Small intestine (tissue), 16 donors: Measurements from ENCODE around the gene GATAD1. TPM values are rescaled to one million over a fixed set of nuclear protein-coding genes. Genes with fewer than 3 reads are reported as not detected.

ENCODE experiments used
- DNase-seq, 2 donors: peaks; one replicate each; pipeline versions ENCODE4 v3.0.0 to v3.0.0-alpha.2; 2013
- FAIRE-seq: peaks from 2 replicates; lab custom pipeline; 2012; peaks lifted over from hg19 to GRCh38; lab: Jason Lieb, UNC
- H3K27ac ChIP-seq, 3 donors: one replicate each; pipeline ENCODE4 v1.5.1; 2013; ENCODE audit warnings: low read length in 2 of 3, mild to moderate bottlenecking in 2 of 3, control low read depth in 1 of 3, inconsistent platforms in 1 of 3, low read depth in 1 of 3, moderate library complexity in 1 of 3
- H3K27me3 ChIP-seq, 3 donors: one replicate each; pipeline ENCODE4 v1.6.1; 2013; ENCODE audit warnings: low read length in 3 of 3, inconsistent platforms in 1 of 3; ENCODE audit not compliant: control insufficient read depth in 3 of 3, insufficient read depth in 3 of 3
- H3K36me3 ChIP-seq, 3 donors: one replicate each; pipeline ENCODE4 v1.6.1; 2013; ENCODE audit warnings: low read length in 3 of 3, inconsistent platforms in 1 of 3, low read depth in 1 of 3, mild to moderate bottlenecking in 1 of 3, moderate library complexity in 1 of 3; ENCODE audit not compliant: control insufficient read depth in 3 of 3, insufficient read depth in 2 of 3
- H3K4me1 ChIP-seq, 3 donors: one replicate each; pipeline ENCODE4 v1.6.1; 2013; ENCODE audit warnings: low read length in 2 of 3, inconsistent platforms in 1 of 3, low read depth in 1 of 3, mild to moderate bottlenecking in 1 of 3, moderate library complexity in 1 of 3; ENCODE audit not compliant: control insufficient read depth in 3 of 3, insufficient read depth in 2 of 3
- H3K4me3 ChIP-seq, 3 donors: one replicate each; pipeline ENCODE4 v1.5.1; 2013; ENCODE audit warnings: low read length in 3 of 3, control low read depth in 1 of 3, inconsistent platforms in 1 of 3, low read depth in 1 of 3, mild to moderate bottlenecking in 1 of 3, moderate library complexity in 1 of 3
- H3K9me3 ChIP-seq, 2 donors: one replicate each; pipeline ENCODE4 v1.6.1; 2013; ENCODE audit warnings: low read depth in 1 of 2, low read length in 1 of 2; ENCODE audit not compliant: control insufficient read depth in 2 of 2, insufficient read depth in 1 of 2
- WGBS, 3 donors: extraction: QIAGEN DNeasy Blood & Tissue Kit; methylation state at CpG; one replicate each; pipeline ENCODE4 v1.1.7; 2013; 5-methylcytosine and 5-hydroxymethylcytosine counted together
- long read RNA-seq, 10 donors: transcript quantifications; one replicate each; lab custom pipeline, GENCODE V29; 2026
- polyA plus RNA-seq, 4 donors: library from polyadenylated mRNA; stranded (reverse) in 3 of 4; unstranded in 1 of 4; fragments of 200-250 nt in 3 of 4; fragments of 120-200 nt in 1 of 4; gene quantifications; one replicate each; pipeline versions ENCODE4 v1.2.1 to v1.2.3, GENCODE V29; 2013
- donor health status: healthy with polysubstance abuse.
- donor health status: control.
- donor health status: control.
- donor health status: Bipolar disorder and iron deficiency.
- donor health status: healthy.

GATAD1 gene, protein sequence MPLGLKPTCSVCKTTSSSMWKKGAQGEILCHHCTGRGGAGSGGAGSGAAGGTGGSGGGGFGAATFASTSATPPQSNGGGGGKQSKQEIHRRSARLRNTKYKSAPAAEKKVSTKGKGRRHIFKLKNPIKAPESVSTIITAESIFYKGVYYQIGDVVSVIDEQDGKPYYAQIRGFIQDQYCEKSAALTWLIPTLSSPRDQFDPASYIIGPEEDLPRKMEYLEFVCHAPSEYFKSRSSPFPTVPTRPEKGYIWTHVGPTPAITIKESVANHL
- 10 to 100 TPM; 13.6 to 74.6 (median 15.5) TPM for polyA plus RNA-seq
- long read RNA-seq, donor 1, transcript GATAD1-201 (5 exons, 3,962 nt), result major isoform, 15 of 47 reads
- long read RNA-seq, donor 1, transcript GATAD1-203 (3 exons, 2,017 nt), result minor isoform, 11 of 47 reads
- long read RNA-seq, donor 1, transcript GATAD1-202 (2 exons, 797 nt), result minor isoform, 5 of 47 reads
- long read RNA-seq, donor 1, partial matches to known transcripts, result 11 of 47 reads
- long read RNA-seq, donor 1, other reads (novel, unspliced or antisense), result 0 of 47 reads
- long read RNA-seq, donor 2, partial matches to known transcripts, result 0 of 7 reads
- long read RNA-seq, donor 2, other reads (novel, unspliced or antisense), result 0 of 7 reads
- long read RNA-seq, donor 3, transcript GATAD1-201 (5 exons, 3,962 nt), result major isoform, 9 of 16 reads
- long read RNA-seq, donor 3, partial matches to known transcripts, result 0 of 16 reads
- long read RNA-seq, donor 3, other reads (novel, unspliced or antisense), result 0 of 16 reads
- long read RNA-seq, donor 4, partial matches to known transcripts, result 0 of 2 reads
- long read RNA-seq, donor 4, other reads (novel, unspliced or antisense), result 0 of 2 reads
- long read RNA-seq, donor 5, partial matches to known transcripts, result 0 of 7 reads
- long read RNA-seq, donor 5, other reads (novel, unspliced or antisense), result 0 of 7 reads
- long read RNA-seq, donor 6, transcript GATAD1-201 (5 exons, 3,962 nt), result major isoform, 6 of 13 reads
- long read RNA-seq, donor 6, partial matches to known transcripts, result 0 of 13 reads
- long read RNA-seq, donor 6, other reads (novel, unspliced or antisense), result 0 of 13 reads
- long read RNA-seq, donor 7, transcript GATAD1-201 (5 exons, 3,962 nt), result major isoform, 12 of 31 reads
- long read RNA-seq, donor 7, transcript GATAD1-203 (3 exons, 2,017 nt), result minor isoform, 7 of 31 reads
- long read RNA-seq, donor 7, partial matches to known transcripts, result 8 of 31 reads
- long read RNA-seq, donor 7, other reads (novel, unspliced or antisense), result 0 of 31 reads
- long read RNA-seq, donor 8, partial matches to known transcripts, result 0 of 1 reads
- long read RNA-seq, donor 8, other reads (novel, unspliced or antisense), result 0 of 1 reads
- long read RNA-seq, donor 9, partial matches to known transcripts, result 0 of 6 reads
- long read RNA-seq, donor 9, other reads (novel, unspliced or antisense), result 0 of 6 reads
- long read RNA-seq, donor 10, transcript GATAD1-201 (5 exons, 3,962 nt), result major isoform, 5 of 12 reads
- long read RNA-seq, donor 10, partial matches to known transcripts, result 0 of 12 reads
- long read RNA-seq, donor 10, other reads (novel, unspliced or antisense), result 0 of 12 reads

DNA sequence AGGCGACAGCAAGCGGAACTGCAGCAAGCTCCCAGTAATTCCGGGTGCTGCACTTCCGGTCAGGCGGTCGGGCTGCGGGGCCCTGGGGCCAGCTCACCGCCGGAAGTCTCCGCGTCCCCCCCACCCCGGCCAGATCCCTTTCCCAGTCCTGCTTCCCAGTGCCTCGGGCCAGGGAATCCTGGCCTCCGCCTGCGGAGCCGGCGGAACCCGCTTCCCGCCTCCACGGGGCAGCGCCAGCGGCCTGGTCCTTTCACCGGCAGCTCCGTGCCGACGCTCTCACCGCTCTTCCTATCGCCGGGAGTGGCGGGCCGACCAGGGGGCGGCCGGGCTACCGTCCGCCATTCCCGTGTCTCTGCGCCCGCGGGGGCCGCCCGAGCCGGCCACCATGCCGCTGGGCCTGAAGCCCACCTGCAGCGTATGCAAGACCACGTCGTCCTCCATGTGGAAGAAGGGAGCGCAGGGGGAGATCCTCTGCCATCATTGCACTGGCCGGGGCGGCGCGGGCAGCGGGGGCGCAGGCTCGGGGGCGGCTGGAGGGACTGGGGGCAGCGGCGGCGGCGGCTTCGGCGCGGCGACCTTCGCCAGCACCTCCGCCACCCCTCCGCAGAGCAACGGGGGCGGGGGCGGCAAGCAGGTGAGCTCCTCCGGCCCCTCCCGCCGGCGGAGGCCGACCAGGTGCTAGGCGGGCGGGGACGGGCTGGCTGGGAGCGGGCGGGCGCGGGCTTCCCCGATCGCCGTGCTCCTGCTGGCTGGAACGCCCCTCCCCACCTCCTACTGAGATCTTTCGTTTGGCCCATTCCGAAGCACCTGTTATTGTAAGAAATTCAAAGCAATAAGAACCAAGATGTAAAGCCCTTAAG lies at the start of gene GATAD1:
Gene GATAD1 (plus strand): TSS at position 138 of the 860 bp plus-strand sequence. CDS start 248 bp downstream, at position 386.
- no peaks in the 10 kb centered on the region for H3K27me3 ChIP-seq
- FAIRE-seq (no peak), DNase-seq (peak; percentile 91 to 95)
- peak within 1 kb of the TSS; percentile 80 to 98 (median 95) for H3K4me3 ChIP-seq
- peaks cover 1 to 12% (median 2%) of the 10 kb centered on the region in 3 donors for H3K4me1 ChIP-seq
- WGBS, 3 donors, result 0 to 1% (median 0%) methylated on average over 74 to 87 of the region's 87 CpGs
- H3K36me3 ChIP-seq, result peaks cover 0 to 7% (median 5%) of the 10 kb centered on the region in 3 donors
- peaks cover 0 to under 1% of the 10 kb centered on the region in 2 donors for H3K9me3 ChIP-seq
- H3K27ac ChIP-seq, result peak within 1 kb of the TSS; percentile 95 to 99 (median 98)

- Histone ChIP-seq H3K4me3 (no peak overlapping the region), H3K9me3 (no peaks in the 10 kb centered on the region), H3K27me3 (no peaks in the 10 kb centered on the region), H3K4me1 (peaks cover 0 to 3% (median 0%) of the 10 kb centered on the region in 3 donors), H3K36me3 (peaks cover 3 to 18% (median 13%) of the 10 kb centered on the region in 3 donors), H3K27ac (no peak overlapping the region)
- WGBS, 3 donors, result 94 to 97% (median 95%) methylated on average over 6 of the region's 6 CpGs
- no peak for DNase-seq
- FAIRE-seq, result no peak
Observed at GRCh38 chr7:92397542-92397941, 49.7 kb upstream of the GATAD1 start.

DNA sequence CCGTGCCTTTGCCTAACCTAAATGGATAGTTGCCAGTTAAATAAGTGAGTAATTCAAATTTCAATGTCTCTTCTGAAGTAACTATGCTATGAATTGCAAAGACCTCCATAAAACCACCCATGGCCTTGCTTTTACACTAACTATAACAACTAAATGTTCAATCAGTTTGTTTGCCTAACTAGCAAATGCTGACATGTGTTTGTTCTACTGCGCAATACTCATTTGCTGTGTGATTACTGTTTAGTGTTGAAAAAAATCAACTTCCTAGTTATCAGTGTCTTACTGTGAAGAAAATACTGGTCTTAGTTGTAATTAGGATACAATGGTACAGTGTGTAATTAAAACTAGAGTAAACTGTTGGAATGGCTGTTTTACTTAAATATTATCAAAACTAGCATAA lies 47.3 kb upstream of the GATAD1 start:
- DNase-seq (no peak), FAIRE-seq (no peak)
- Histone ChIP-seq H3K4me1 (peaks cover 0 to 23% (median 0%) of the 10 kb centered on the region in 3 donors), H3K4me3 (no peak overlapping the region), H3K36me3 (peaks cover 3 to 22% (median 13%) of the 10 kb centered on the region in 3 donors), H3K27ac (no peak overlapping the region), H3K9me3 (no peaks in the 10 kb centered on the region), H3K27me3 (no peaks in the 10 kb centered on the region)
- WGBS, 3 donors, result 96 to 99% (median 99%) methylated on average over 2 of the region's 2 CpGs

DNA sequence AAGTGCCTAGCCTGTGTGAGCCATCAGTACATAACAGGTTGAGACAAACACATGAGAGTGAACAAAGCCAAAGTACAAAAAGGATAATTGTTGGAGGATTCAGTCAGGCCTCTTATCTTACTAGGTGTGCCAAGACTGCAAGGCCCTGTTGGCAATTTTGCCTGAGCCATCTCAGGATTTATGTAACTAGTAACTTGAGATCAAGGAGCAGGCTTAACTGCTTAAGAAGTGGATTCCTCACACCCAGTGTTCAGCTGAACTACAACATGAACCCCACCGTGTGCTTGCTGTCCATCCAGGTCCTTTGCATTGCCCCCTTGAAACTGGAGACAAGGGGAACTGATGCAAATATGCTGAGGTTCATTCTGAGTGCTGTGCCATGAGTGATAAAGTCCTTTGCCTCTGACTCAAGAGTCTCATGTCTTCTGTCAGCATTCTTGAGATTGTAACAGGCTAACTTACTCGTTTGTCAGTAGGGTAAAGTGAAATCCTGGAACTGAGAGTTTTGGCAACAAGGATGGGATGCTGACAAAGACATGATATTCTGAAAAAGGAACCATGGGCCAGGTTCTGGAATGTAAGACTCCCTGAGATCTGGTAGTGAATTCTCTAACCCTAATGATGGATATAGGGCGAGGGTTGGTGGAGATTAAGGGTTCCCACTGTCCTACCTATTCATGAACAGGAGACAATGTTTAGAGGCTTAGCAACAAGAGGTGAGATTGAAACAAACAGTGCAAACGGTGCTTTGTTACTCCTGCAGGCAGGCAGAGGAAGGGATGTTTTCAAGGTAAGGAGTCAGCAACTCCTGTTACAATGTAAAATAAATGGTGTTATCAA lies 44.1 kb upstream of the GATAD1 start:
- H3K9me3 ChIP-seq, result no peaks in the 10 kb centered on the region
- 48 to 59% (median 57%) methylated on average over 4 of the region's 4 CpGs for WGBS, 3 donors
- no peaks in the 10 kb centered on the region for H3K27me3 ChIP-seq
- DNase-seq, result peak; percentile 73 to 74
- H3K4me3 ChIP-seq, result no peak overlapping the region
- peaks cover 2 to 12% (median 7%) of the 10 kb centered on the region in 3 donors for H3K36me3 ChIP-seq
- FAIRE-seq, result no peak
- peaks cover 0 to 23% (median 0%) of the 10 kb centered on the region in 3 donors for H3K4me1 ChIP-seq
- H3K27ac ChIP-seq, result peak overlapping the region in 1 of 3 donors; percentile 64

GRCh38 chr7:92403760-92404074 lies 43.6 kb upstream of the GATAD1 start:
- 80 to 93% (median 92%) methylated on average over 6 of the region's 6 CpGs for WGBS, 3 donors
- no peaks in the 10 kb centered on the region for H3K27me3 ChIP-seq
- H3K9me3 ChIP-seq, result no peaks in the 10 kb centered on the region
- H3K4me3 ChIP-seq, result no peak overlapping the region
- no peak for FAIRE-seq
- H3K4me1 ChIP-seq, result peaks cover 0 to 23% (median 0%) of the 10 kb centered on the region in 3 donors
- H3K27ac ChIP-seq, result peak overlapping the region in 1 of 3 donors; percentile 64
- DNase-seq, result no peak
- peaks cover 0 to 7% (median 3%) of the 10 kb centered on the region in 3 donors for H3K36me3 ChIP-seq

DNA sequence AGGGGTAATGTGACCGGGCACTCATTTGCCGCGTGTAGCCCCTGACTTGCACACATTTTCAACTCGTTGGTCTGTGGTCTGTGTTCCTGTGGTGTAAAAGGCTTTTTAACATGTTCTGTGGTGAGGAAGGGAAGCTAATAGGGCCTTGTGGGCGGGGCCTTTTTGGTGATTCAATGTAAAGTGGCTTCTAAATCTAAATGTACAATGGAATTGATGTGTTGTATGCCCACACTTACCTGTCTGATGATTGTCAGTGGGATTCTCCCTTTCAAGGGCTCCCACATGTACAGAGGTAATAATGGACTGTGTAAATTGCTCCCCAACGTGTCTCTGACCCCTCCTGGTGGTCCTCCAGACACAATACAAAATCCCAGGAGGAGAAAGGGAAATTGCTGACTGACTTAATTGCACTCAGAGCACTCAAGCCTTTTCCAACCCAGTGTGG lies 43.1 kb upstream of the GATAD1 start:
- H3K27ac ChIP-seq, result no peak overlapping the region
- peak in 1 of 2 donors; percentile 54 for DNase-seq
- no peaks in the 10 kb centered on the region for H3K27me3 ChIP-seq
- peaks cover 0 to 23% (median 0%) of the 10 kb centered on the region in 3 donors for H3K4me1 ChIP-seq
- no peak for FAIRE-seq
- 67 to 89% (median 72%) methylated on average over 6 of the region's 6 CpGs for WGBS, 3 donors
- peaks cover 0 to 6% (median 2%) of the 10 kb centered on the region in 3 donors for H3K36me3 ChIP-seq
- no peak overlapping the region for H3K4me3 ChIP-seq
- no peaks in the 10 kb centered on the region for H3K9me3 ChIP-seq
